ENCODE measurements around the gene PSENEN. TPM values are rescaled to one million over a fixed set of nuclear protein-coding genes. Genes with fewer than 3 reads are reported as not detected.

Gene PSENEN
- total and polyA plus RNA-seq, 7 donors = 34.7 to 116 (median 41.0) TPM

DNA sequence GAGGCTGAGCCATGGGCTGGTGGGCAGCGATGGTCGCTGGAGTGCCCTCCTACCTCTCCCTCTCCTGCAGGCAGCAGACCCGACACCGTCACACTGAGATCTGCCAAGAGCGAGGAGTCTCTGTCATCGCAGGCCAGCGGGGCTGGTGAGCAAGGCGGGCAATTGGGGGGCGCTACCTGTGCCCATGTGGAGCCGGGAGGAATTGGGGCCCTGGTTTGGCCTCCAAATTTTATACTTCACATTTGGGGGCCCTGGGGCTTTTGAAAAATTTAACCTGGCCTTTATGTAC is 39.8 kb downstream of the PSENEN start:
- Histone ChIP-seq H3K27ac (no peak overlapping the region), H3K4me3 (no peak overlapping the region), H3K36me3 (ENCODE audit: insufficient read depth in 1 of 2, low read depth in 1 of 2) (peaks cover 0 to 25% of the 10 kb centered on the region in 2 donors), H3K9me3 (no peaks in the 10 kb centered on the region), H3K4me1 (no peaks in the 10 kb centered on the region), H3K27me3 (ENCODE audit: insufficient read depth in 3 of 3, low read length in 2 of 3) (no peaks in the 10 kb centered on the region)
- TF ChIP-seq, protein P1, sequence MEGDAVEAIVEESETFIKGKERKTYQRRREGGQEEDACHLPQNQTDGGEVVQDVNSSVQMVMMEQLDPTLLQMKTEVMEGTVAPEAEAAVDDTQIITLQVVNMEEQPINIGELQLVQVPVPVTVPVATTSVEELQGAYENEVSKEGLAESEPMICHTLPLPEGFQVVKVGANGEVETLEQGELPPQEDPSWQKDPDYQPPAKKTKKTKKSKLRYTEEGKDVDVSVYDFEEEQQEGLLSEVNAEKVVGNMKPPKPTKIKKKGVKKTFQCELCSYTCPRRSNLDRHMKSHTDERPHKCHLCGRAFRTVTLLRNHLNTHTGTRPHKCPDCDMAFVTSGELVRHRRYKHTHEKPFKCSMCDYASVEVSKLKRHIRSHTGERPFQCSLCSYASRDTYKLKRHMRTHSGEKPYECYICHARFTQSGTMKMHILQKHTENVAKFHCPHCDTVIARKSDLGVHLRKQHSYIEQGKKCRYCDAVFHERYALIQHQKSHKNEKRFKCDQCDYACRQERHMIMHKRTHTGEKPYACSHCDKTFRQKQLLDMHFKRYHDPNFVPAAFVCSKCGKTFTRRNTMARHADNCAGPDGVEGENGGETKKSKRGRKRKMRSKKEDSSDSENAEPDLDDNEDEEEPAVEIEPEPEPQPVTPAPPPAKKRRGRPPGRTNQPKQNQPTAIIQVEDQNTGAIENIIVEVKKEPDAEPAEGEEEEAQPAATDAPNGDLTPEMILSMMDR (IDR thresholded peaks at IDR 0.05) = no peak
- 85 to 91% (median 89%) methylated on average over 9 to 10 of the region's 10 CpGs for WGBS, 3 donors
- ATAC-seq (no peak), DNase-seq (no peak)
- intact Hi-C loops (cut with DNase I) = no loop called here

- intact Hi-C loops (cut with DNase I) = no loop called here
- H3K4me1 ChIP-seq = no peaks in the 10 kb centered on the region
- ATAC-seq (no peak), DNase-seq (no peak)
- H3K27ac ChIP-seq = no peak overlapping the region
- WGBS, 3 donors = 88 to 92% (median 90%) methylated on average over 26 to 31 of the region's 31 CpGs
- H3K36me3 ChIP-seq (ENCODE audit: insufficient read depth in 1 of 2, low read depth in 1 of 2) = peaks cover 0 to 12% of the 10 kb centered on the region in 2 donors
- TF ChIP-seq, protein P1 (IDR thresholded peaks at IDR 0.05) = no peak
- H3K4me3 ChIP-seq = no peak overlapping the region
- no peaks in the 10 kb centered on the region for H3K9me3 ChIP-seq
- no peaks in the 10 kb centered on the region for H3K27me3 ChIP-seq (ENCODE audit: insufficient read depth in 3 of 3, low read length in 2 of 3)
These were observed 41.1 kb downstream of the PSENEN start for GRCh38 chr19:35786299-35787160.

- TF ChIP-seq, protein P1 (IDR thresholded peaks at IDR 0.05) = no peak
- Histone ChIP-seq H3K4me3 (no peak overlapping the region), H3K27me3 (ENCODE audit: insufficient read depth in 3 of 3, low read length in 2 of 3) (no peaks in the 10 kb centered on the region), H3K36me3 (ENCODE audit: insufficient read depth in 1 of 2, low read depth in 1 of 2) (peaks cover 0 to 9% of the 10 kb centered on the region in 2 donors), H3K9me3 (no peaks in the 10 kb centered on the region), H3K27ac (no peak overlapping the region), H3K4me1 (no peaks in the 10 kb centered on the region)
- DNase-seq (no peak), ATAC-seq (no peak)
- 89 to 94% (median 92%) methylated on average over 13 to 15 of the region's 15 CpGs for WGBS, 3 donors
- intact Hi-C loops (cut with DNase I) = no loop called here
These were observed 41.9 kb downstream of the PSENEN start for GRCh38 chr19:35787227-35787799.

GRCh38 chr19:35788205-35788960 is 42.9 kb downstream of the PSENEN start:
- DNase-seq = no peak
- TF ChIP-seq, protein P1 (IDR thresholded peaks at IDR 0.05) = no peak
- no peak overlapping the region for H3K27ac ChIP-seq
- WGBS, 3 donors = 72 to 74% (median 74%) methylated on average over 10 to 12 of the region's 12 CpGs
- ATAC-seq = no peak
- H3K9me3 ChIP-seq = no peaks in the 10 kb centered on the region
- intact Hi-C loops (cut with DNase I) = no loop called here
- no peak overlapping the region for H3K4me3 ChIP-seq
- peaks cover 0 to 3% of the 10 kb centered on the region in 2 donors for H3K36me3 ChIP-seq (ENCODE audit: insufficient read depth in 1 of 2, low read depth in 1 of 2)
- no peaks in the 10 kb centered on the region for H3K27me3 ChIP-seq (ENCODE audit: insufficient read depth in 3 of 3, low read length in 2 of 3)
- no peaks in the 10 kb centered on the region for H3K4me1 ChIP-seq

All from psoas muscle (tissue), 8 donors.